Activated CD4-positive, alpha-beta T cell treated with anti-CD3 and anti-CD28 coated beads, Interleukin-2, amount 50 U/mL, for 1 hour (primary cell): ENCODE results near the gene RNF150.

Source experiments
- DNase-seq: peaks from one replicate; pipeline ENCODE4 v3.0.0-alpha.2; 2020

Gene RNF150

DNA sequence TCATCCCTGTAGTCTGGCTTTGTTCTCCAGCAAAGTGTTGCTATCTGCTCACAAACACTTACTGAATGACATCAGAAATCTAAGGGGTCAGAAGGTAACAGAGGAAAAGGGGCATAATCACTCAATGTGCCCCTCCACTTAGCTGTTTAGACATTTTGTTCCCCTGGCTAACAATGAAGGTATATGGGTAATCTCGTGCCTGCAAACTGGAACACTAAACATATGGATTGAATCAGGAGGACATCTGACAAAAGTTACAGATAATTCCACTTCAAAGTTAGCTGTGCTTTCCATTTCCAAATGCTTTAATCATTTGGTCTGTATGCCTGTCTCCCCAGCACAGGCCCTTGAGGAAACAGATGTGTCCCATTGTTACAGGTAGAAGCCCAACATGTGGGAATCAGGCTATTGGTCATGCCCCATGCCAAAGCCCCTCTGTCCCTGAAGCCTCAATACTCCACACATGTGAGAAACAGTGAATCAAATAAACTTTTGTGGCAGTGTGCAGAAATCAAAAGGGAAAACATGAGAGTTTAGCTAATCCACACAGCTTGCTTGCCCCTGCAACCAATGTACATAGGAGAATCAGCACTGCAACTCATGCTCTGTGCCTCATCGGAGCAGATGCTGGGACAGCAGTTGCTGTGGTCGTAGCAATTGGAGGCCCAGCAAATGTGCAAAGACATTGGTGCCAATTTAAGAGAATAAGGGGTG lies 111.7 kb downstream of the RNF150 start:
- DNase-seq, result no peak

- DNase-seq, result no peak
These were observed 112.4 kb downstream of the RNF150 start for GRCh38 chr4:141020801-141021261.

DNA sequence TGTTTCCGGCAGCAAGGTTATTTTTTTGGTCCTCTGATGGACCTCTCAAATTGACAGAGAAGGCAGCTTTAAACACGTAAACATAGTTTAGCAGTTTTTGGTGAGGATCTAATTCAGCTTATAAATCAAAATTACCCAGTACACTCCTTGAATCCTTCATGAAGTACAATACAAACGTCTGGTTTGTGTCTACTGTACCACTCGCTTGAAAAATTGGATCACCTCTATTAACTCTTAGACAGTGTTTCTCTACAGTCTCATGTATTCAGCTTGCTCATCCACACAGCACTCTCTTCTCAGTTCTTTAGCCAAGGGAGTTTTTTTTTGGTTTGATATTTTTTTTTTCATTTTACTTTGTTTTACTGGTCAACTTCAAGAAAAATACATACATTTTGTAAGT lies 113.5 kb downstream of the RNF150 start:
- no peak for DNase-seq

DNA sequence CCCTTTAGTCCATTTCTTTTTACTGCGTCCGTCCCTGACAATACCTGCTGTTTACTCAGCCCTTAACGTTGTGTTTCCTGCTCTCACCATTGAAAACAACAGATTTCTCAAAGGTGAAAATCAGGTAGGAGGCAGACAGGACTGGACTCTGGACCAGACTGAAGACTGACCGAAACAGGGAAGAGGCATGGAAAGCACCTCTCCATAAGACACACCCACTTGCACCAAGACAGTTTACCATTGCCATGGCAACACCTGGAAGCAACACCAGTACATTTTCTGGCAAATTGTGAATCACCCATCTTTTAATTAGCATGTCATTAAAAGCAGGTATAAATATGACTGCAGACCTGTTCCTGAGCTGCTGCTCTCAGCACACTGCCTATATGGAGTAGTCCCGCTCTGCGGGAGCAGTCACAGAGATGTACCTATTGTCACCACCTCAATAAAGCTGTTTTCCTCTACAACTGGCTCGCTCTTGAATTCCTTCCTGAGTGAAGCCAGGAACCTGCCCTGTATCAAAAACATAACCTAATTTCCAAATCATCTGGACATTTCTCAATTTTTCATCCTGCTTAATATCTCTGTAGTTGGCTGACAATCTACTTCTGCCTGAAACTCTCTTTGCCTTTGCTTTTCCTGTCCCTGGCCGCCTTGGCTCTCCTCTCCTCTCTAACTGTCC lies 117.0 kb downstream of the RNF150 start:
- no peak for DNase-seq

DNA sequence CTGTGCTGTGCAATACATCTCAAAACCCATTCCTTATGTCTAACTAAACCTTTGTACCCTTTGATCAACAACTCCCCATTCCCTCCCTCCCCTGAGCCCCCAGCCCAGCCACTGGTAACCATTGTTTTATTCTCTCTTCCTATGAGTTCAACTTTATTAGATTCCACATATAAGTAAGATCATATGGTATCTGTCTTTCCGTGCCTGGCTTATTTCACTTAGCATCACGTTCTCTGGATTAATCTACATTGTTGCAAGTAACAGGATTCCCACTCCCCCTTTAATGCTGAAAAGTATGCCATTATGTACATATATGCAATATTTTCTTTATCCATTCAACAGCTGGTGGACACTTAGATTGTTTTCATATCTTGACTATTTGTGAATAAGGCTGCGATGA lies 119.4 kb downstream of the RNF150 start:
- no peak for DNase-seq

DNA sequence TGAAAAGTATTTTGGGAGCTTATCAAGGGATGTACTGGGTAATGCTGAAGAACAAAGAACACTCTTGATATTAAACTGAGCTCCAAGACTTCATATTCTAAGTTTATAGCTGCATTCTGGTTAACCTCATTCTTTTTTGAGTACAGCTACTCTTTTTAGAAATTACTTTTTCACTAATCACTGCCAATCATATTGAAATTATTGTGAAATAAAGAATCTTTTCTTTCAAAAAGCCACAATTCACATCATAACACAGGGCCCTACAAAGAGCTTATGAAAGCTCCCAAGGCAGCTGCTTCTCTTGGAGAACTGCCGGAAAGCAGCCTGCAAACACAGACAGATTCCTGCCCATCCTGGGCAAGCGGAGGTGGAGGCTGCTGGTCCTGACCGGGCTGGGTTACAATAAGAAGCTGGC lies 121.4 kb downstream of the RNF150 start:
- no peak for DNase-seq

DNA sequence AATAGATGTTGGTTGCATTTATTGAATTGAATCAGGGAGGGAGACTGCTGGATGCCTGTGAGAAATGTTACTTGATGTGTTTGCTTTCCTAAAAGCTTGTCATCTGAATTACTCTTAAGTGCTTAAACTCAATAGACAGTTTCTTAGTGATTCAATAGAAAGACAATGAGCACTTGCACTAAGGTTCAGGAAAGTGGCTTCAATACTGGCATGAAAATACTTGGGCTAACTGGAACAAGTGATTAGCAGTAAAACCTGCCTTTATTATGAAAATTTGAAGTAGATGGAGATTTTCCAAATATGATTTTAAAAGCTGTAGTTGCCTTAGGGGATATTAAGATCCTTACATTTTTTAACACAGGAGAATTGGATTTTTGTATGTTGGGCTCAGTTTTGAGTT lies 123.3 kb downstream of the RNF150 start:
- DNase-seq, result no peak

DNA sequence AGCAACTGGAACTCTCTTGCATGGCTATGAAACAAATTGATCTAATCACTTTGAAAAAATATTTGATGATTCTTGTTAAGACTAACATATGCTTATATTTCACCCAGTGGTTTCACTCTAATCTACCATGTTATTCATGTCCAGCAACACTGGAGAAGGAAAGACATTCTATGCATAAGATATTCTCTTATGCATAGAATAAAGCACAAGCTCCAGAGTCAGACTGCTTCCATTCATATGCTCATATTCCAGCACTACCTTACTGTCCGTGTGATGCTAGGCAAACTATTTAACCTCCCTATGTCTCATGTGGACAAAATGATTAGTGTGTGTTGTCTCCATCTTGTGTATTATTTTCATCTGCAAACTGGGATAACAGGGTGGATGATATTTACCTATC lies 124.1 kb downstream of the RNF150 start:
- no peak for DNase-seq

GRCh38 chr4:141006242-141006802 lies 126.9 kb downstream of the RNF150 start:
- no peak for DNase-seq

DNA sequence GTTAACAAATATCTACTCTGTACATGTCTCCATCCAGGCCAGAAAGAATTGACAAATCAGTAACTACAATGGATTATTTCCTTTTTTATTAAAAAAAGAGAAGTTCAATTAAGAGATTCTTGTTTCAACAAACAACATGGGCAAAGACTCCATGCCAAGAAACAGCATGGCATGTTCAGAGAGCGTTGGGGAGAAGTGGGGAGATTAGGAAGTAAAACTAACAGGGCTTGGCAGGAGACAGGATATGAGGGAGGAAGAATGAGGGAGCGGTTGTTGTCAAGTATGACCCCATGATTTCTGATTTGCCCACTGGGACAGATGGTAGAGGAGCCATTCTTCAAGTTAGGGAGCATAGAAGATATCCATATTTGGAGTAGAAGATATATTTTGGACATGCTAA lies 128.4 kb downstream of the RNF150 start:
- no peak for DNase-seq

- no peak for DNase-seq
These were observed 130.1 kb downstream of the RNF150 start for GRCh38 chr4:141003193-141003592.

- no peak for DNase-seq
These were observed 130.9 kb downstream of the RNF150 start for GRCh38 chr4:141002323-141002805.

GRCh38 chr4:140996766-140997165 lies 136.5 kb downstream of the RNF150 start:
- no peak for DNase-seq

GRCh38 chr4:140995058-140995457 lies 138.2 kb downstream of the RNF150 start:
- no peak for DNase-seq

- DNase-seq, result no peak
These were observed 139.3 kb downstream of the RNF150 start for GRCh38 chr4:140994015-140994414.

GRCh38 chr4:140993370-140993769 lies 139.9 kb downstream of the RNF150 start:
- DNase-seq, result no peak

- DNase-seq, result no peak
These were observed 143.3 kb downstream of the RNF150 start for GRCh38 chr4:140989944-140990343.

DNA sequence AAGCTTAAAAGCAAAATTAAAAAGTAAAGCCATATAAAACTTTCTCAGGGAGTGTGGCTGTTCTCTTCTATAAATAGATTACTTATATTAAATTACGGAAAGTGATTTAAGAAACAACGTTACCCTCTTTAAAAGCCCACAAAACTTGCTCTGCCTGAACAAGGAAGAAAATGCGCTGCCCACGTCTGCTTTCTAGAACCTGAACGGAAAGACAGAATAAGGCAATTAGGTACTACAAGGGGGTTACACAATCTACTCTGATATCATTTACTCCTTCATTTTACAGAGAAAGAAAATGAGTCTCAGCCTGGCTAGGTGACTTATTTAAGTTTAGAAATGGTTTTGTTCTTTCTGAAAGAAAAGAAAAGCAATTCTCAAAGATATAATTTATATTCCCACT lies 147.2 kb downstream of the RNF150 start:
- no peak for DNase-seq

- no peak for DNase-seq
These were observed 150.5 kb downstream of the RNF150 start for GRCh38 chr4:140982613-140983340.

GRCh38 chr4:140980426-140981200 lies 152.7 kb downstream of the RNF150 start:
- no peak for DNase-seq

DNA sequence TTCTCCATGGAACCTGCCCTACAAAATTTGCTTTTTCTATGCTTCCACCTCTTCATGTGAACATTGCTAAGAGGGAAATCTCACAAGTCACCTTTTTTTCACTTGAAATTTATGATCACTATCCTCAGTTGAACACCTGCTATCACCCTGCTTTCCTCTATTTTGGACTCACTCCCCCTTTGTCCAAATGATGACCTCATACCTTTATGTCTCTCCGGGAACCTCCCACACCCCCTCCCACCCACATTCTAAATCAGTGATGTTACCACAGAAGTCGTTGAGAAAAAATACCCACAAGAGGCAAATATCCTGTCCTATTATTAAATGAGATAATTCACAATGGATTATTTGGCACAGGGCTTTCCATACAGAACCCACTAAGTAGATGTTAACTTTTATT lies 156.5 kb downstream of the RNF150 start:
- no peak for DNase-seq

DNA sequence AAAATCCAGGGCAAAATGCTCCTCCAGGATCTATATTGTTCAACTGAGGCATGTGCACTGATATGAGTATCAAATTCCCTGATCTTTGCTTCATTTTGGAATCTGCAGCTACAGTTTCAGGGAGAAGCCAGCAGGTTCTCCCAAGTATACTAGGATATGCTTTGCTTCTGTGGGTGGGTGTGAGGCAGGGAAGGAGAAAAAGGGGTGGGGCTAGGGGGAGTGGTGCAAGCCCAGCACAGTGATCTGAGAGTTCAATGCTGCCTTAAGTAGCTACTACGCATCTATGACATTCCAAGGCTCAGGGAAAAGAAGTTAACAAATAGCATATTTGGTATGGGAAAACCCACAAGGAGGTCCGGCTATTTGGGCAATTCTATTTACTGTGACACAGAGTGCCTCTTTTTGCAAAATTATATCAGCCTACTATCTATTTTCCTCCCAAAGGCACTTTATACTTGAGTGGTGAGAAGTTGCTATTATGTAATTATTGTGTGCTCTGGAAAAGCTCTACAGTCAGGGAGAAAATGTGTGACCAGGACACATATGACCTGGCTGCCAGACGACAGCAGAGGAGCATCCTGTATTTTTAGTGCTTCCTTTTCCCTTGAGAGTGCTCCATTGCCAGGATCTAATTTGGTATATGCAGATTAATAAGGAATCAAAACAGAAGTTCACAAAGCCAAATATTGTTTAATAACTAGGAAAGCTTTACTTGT lies 162.0 kb downstream of the RNF150 start:
- DNase-seq, result no peak
